ENCODE results near the gene HES5. TPM values are rescaled to one million over a fixed set of nuclear protein-coding genes. Genes with fewer than 3 reads are reported as not detected.
"Not testable (repeated sequence)": the region's sequence is repeated elsewhere in the genome, so short reads cannot be mapped to it uniquely, and the experiment has no call there.

HES5 gene
- 1.5 TPM for total RNA-seq
- long read RNA-seq, partial matches to known transcripts: 0 of 4 reads
- long read RNA-seq, other reads (novel, unspliced or antisense): 0 of 4 reads

DNA sequence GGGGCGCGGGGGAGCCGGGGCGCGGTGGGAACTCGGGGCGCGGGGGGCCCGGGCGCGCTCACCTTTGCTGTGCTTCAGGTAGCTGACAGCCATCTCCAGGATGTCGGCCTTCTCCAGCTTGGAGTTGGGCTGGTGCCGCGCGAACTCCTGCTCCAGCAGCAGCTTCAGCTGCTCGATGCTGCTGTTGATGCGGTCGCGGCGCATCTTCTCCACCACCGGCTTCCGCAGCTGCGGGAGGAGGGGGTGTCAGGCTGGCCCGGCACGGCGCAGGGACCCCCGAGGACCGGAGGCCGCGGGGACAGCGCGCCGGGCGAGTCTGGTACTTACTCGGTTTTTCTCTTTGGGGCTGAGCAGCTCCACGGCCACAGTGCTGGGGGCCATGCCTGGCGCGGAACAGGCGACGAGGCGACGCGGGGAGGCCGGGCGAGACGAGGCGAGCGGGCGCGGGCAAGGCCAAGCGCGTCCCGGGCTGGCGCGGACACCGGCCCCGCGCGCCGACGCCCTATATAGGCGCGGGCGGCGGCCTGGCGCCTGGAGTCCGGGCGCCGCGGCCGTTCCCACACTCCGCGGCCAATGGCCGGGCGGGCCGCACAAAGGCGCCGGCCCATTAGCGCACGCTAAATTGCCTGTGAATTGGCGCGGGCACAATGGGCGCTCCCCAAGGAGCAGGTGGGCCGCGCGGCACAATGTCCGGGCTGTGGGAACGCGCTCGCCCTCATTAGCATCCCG, at the start of gene HES5:
TSS of gene HES5 (minus strand) at position 480 of the 729 bp plus-strand sequence. CDS start at position 381, 99 bp downstream.
- ATAC-seq (peak; percentile 3), DNase-seq (no peak)
- TF ChIP-seq CTCF (IDR thresholded peaks at IDR 0.05): no peak
- intact Hi-C loops (cut with DNase I): no loop called here
- Histone ChIP-seq H3K4me1 (peaks cover 37% of the 10 kb centered on the region), H3K4me3 (peak within 1 kb of the TSS; percentile 44), H3K27me3 (peaks cover 21% of the 10 kb centered on the region), H3K27ac (peak within 1 kb of the TSS; percentile 47), H3K9me3 (no peaks in the 10 kb centered on the region), H3K36me3 (no peaks in the 10 kb centered on the region)

DNA sequence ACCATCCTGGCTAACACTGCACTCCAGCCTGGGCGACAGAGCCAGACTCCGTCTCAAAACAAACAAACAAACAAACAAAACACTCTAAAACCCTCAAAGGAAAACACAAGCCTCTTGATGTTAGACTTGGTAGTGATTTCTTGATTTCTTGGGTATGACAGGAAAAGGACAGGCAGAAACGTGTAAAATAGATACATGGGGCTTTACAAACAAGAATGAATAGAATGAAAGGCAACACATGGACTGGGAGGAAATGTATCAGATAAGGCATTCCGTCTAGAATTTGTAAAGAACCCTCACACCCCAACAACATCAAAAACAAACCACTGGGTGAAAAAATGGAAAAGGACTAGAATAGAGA, 48.7 kb upstream of the HES5 start:
- no peaks in the 10 kb centered on the region for H3K36me3 ChIP-seq
- intact Hi-C loops (cut with DNase I): no loop called here
- H3K4me3 ChIP-seq: no peak overlapping the region

DNA sequence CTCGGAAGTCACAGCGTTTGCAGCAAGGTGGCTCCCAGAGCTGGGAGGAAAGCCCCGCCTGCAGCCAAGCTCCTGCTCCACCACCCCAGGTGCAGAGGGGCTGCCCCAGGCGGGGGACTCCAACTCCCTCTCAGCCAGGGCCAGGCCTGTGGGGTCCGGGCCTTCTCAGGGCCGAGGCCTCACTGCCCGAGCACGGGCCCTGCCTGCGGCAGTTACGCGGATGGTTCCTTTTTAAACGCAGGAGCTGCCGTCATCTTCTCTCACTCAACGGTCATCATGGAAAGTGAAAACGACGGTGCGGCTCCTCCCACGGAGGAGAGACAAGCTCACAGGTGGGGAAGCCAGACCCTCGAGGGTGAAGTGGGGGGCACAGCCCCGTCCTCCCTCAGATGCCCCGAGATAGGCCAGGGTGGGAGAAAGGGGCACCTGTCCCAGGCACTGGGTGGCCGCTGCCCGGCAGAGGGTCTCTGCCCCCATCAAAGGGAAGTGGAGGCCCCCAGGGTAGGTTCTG, 47.6 kb upstream of the HES5 start:
- intact Hi-C loops (cut with DNase I); H3K36me3 ChIP-seq; ATAC-seq; H3K9me3 ChIP-seq; H3K27me3 ChIP-seq: not testable (repeated sequence)
- peak overlapping the region; percentile 87 for H3K27ac ChIP-seq
- peak overlapping the region; percentile 19 for H3K4me3 ChIP-seq
- H3K4me1 ChIP-seq: peaks cover 30% of the 10 kb centered on the region
- DNase-seq: peak; percentile 52

More for the DNA sequence above, 48.7 kb upstream of the HES5 start:
- H3K9me3 ChIP-seq: no peaks in the 10 kb centered on the region
- H3K27ac ChIP-seq: peak overlapping the region; percentile 87
- ATAC-seq (no peak), DNase-seq (no peak)
- no peak for TF ChIP-seq CTCF (IDR thresholded peaks at IDR 0.05)
- H3K27me3 ChIP-seq: no peaks in the 10 kb centered on the region
- peaks cover 40% of the 10 kb centered on the region for H3K4me1 ChIP-seq

- peak overlapping the region; percentile 56 for H3K27ac ChIP-seq
- intact Hi-C loops (cut with DNase I): no loop called here
These were observed 46.0 kb upstream of the HES5 start for GRCh38 chr1:2575801-2576663.

GRCh38 chr1:2574350-2574749, 44.3 kb upstream of the HES5 start:
- no peak for ATAC-seq
- intact Hi-C loops (cut with DNase I): no loop called here
- no peak for DNase-seq

More at GRCh38 chr1:2575801-2576663, 46.0 kb upstream of the HES5 start:
- TF ChIP-seq CTCF (IDR thresholded peaks at IDR 0.05): no peak
- no peaks in the 10 kb centered on the region for H3K9me3 ChIP-seq
- peaks cover 24% of the 10 kb centered on the region for H3K4me1 ChIP-seq
- peak; percentile 35 for ATAC-seq
- H3K36me3 ChIP-seq: no peaks in the 10 kb centered on the region
- no peak overlapping the region for H3K4me3 ChIP-seq
- H3K27me3 ChIP-seq: no peaks in the 10 kb centered on the region
- peak; percentile 69 for DNase-seq

More at GRCh38 chr1:2574350-2574749, 44.3 kb upstream of the HES5 start:
- H3K27me3 ChIP-seq: no peaks in the 10 kb centered on the region
- H3K27ac ChIP-seq: no peak overlapping the region
- H3K4me3 ChIP-seq: no peak overlapping the region
- TF ChIP-seq CTCF (IDR thresholded peaks at IDR 0.05): no peak
- no peaks in the 10 kb centered on the region for H3K9me3 ChIP-seq
- peaks cover 24% of the 10 kb centered on the region for H3K4me1 ChIP-seq
- no peaks in the 10 kb centered on the region for H3K36me3 ChIP-seq
